Stimulated activated CD8-positive, alpha-beta memory T cell treated with anti-CD3 and anti-CD28 coated beads, Interleukin-2, amount 100 ng/mL, for 48 hours (primary cell): ENCODE measurements around the gene LTBP1.
"Not testable (repeated sequence)": the region's sequence is repeated elsewhere in the genome, so short reads cannot be mapped to it uniquely, and the experiment has no call there.

Experiments
- DNase-seq, 2 donors: peaks; one replicate each; pipeline ENCODE4 v3.0.0-alpha.2; 2020; ENCODE audit warnings: low read depth in 2 of 2

Gene LTBP1

GRCh38 chr2:33038799-33039198 is 92.0 kb downstream of the LTBP1 start:
- DNase-seq, result no peak

DNA sequence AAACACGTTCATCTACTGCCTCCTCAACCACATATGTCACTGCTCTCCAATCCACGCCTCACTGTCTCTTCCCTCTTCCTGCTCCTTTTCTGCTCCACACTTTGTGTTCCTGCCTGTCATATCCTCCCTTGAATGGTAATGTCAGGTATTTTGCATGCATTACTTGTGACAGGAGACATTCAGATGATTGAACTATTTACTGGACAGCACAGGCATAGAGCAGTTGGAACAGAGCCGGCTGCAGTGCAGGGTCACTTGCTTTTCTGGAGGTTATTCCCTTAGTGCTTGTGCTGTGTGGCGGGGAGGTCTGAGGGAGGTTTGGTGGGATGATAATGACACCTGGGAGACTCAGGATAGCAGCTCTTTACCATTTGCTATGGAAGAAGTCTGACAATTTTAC is 93.8 kb downstream of the LTBP1 start:
- no peak for DNase-seq

DNA sequence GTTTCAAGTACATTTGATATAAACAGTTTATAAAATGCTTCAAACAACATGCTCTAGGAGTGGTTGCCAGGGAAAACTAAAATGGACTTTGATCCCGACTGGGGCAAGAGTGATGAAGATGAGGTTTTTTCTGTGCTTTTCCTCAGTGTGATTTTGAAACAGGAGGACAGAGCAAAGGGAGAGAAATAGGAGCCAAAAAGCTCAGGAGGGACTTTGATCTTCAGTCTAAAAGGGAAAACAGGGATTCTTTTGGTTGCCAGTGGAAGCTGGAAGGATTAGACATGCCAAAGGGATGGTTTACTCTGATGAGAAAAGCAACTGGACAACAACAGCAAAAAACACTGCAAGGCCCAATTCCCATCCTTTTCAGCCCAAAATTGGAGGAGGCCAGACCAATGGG is 95.5 kb downstream of the LTBP1 start:
- no peak for DNase-seq

DNA sequence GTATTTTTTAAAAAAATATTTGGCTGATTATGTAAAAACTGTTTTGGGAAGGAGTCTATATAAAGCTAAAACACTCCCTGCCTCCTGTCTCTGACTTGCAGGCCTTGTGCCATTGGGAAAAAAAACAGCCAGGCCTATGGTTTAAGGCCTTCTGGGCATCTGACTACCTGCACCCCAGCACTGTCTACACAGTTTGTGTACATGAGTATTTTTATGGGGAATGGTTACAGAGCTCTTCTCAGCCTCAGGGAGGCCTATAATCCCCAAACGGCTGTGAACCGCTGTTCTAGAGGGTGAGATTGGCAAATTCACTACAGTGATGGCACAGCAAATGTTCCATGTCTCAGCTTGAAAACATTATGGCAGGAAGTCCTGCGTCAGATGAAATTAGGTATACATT is 96.1 kb downstream of the LTBP1 start:
- no peak for DNase-seq

- no peak for DNase-seq
Observed at GRCh38 chr2:33047939-33048338, 101.2 kb downstream of the LTBP1 start.

DNA sequence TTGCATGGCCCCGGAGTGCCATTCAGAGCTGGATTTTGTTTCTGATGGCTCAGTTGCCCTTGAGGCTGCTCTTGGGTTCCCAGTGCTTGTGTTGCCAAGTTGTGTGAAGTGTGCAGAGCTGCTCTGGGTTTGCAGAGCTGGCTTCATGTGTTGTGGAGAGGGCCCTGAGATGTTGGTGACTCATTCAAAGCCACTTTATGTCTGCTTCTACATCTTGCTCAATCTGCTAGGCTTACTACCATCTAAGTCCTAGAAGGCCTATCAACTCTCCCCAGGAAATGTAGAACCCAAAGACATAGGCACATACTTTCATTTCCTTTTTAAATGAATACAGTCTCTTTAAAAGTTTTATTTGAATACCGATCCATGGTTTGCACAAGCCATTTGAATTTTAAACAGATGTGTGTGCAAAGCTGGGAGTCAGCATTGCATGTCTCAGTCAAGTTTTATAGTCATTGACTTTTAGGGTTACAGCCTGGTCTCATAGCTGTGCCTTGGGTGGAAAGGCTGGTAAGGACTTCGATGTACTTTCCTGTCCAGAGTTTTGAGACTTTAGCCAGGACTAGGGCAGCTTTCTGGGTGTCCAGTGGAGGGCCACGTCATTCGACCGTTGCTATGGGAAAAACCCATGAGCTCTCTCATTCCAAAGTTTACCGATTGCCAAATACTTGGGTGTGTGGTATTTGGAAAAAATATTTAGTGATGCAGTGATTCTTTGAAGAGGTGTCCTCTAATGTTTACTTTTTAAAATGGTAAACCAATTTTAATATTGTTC is 105.0 kb downstream of the LTBP1 start:
- DNase-seq, result no peak

DNA sequence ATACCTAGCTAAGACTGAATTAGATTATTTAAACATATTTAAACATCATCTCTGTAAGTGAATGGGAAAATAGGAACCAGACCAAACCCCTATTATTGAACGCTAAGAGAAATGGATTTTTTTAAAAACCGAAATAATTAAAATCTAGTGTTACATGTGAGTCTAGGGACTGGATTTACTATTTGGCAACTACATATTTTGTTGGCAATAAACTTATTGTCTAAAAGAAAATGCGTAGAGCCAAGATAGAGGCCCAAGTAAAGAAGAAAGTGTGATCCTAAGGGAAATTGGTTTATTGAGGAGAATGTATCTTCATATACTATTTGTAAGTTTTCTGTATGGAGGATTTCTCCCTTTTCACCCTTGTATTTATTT is 105.6 kb downstream of the LTBP1 start:
- no peak for DNase-seq

DNA sequence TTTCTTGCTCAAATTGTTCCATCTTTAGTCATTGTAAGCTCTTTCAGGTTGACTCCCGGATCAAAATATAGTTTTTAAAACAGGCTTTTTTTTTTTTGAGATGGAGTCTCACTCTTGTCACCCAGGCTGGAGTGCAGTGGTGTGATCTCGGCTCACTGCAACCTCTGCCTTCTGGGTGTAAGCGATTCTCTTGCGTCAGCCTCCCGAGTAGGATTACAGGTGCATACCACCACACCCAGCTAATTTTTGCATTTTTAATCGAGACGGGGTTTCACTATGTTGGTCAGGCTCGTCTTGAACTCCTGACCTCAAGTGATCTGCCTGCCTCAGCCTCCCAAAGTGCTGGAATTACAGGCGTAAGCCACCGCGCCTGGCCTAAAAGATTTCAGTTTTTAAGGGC is 106.0 kb downstream of the LTBP1 start:
- not testable (repeated sequence) for DNase-seq

DNA sequence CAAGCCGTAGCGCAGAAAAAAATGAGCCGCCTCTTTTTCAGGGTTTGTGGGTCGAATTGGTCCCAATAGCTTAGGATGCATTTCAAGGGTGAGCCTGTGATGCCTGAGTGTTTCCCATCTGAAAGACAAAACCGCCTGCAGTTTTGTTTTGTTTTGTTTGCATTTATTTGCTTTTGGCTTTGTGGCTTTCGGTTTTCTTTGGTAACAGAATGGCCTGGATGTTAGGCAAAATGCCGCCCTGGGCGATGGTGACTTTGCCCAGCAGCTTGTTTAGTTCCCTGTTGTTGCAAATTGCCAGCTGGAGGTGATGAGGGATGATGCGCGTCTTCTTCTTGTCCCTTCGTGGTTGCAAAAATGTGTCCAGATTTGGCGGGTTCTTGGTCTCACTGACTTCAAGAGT is 109.4 kb downstream of the LTBP1 start:
- no peak for DNase-seq

DNA sequence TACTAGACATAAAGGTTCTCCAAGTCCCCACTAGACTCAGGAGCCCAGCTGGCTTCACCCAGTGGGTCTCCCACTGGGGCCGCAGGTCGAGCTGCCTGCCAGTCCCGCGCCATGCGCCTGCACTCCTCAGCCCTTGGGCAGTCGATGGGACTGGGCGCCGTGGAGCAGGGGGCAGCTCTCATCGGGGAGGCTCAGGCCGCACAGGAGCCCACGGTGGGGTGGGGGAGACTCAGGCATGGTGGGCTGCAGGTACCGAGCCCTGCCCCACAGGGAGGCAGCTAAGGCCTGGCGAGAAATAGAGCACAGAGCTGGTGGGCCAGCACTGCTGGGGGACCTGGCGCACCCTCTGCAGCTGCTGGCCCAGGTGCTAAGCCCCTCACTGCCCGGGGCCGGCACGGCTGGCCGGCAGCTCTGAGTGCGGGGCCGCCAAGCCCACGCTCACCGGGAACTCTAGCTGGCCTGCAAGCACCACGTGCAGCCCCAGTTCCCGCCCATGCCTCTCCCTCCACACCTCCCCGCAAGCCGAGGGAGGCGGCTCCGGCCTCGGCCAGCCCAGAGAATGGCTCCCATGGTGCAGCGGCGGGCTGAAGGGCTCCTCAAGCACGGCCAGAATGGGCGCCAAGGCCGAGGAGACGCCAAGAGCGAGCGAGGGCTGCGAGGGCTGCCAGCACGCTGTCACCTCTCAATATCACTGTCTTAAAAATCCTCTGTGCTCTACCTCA is 110.7 kb downstream of the LTBP1 start:
- DNase-seq, result not testable (repeated sequence)

DNA sequence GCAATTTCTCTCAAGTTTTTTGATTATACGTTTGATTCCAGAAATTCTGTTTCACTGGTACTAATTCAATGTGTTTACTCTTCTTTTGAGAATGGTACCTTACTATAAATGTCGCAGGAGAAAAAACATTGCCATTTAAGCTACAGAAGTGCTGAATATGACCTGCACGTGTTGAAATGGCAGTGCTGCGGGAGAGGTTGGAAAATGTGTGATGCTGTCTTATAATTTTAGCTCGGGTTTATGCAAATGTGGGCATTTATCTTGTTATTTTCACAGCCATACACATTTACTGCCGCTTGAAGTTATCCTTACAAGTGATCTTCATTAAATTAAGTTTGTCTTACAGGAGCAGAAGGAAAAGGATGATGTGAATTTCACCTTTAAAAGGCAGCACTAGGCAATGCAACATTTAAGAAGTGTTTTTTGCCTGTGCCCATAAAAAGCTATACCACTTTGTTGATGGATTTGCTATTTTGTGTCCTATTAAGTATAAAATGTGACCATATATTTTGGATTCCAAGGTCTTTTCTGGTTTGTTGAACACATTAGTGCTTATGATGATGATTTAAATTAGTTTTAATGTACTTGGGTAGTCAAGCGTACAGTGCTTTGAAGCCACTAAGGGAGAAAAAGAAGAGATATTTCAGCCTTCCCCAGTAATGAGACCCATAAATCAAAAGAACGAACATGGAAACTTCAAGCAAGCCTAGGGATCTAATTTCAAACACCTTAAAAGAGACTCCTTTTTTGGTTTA is 112.1 kb downstream of the LTBP1 start:
- DNase-seq, result no peak

DNA sequence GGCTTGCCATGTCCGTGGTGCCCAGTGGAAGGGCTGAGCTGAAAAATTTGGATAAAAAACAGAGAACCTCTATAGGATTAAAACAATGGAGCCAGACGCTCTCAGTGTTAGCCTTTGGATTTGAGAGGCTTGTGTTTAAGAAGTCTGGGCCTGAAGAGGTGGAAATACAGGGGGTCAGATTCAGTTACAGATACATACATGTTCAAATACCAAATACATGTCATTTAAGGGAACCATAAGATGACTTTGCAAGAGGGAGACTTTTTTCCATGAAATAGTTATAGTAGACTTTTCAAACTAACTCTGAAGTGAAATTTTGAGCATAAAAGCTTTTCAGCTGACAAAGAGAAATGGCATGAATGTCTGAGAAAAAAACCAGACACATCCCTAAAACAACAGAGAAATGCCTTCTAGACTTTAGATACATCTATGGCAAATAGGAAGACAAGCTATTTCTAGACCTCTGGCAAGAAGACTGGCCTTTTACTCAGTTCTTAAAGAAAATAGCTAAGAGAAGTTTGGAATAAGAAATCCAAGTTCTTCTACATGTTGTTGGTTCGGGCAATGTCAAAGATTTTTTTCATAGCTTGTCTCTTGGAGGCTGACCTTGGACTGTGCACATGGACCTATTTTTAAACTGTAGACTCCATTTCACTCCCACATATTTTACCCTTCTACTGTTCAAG is 112.9 kb downstream of the LTBP1 start:
- no peak for DNase-seq

- no peak for DNase-seq
Observed at GRCh38 chr2:33060405-33060804, 113.7 kb downstream of the LTBP1 start.

GRCh38 chr2:33062665-33063250 is 116.0 kb downstream of the LTBP1 start:
- DNase-seq, result no peak

DNA sequence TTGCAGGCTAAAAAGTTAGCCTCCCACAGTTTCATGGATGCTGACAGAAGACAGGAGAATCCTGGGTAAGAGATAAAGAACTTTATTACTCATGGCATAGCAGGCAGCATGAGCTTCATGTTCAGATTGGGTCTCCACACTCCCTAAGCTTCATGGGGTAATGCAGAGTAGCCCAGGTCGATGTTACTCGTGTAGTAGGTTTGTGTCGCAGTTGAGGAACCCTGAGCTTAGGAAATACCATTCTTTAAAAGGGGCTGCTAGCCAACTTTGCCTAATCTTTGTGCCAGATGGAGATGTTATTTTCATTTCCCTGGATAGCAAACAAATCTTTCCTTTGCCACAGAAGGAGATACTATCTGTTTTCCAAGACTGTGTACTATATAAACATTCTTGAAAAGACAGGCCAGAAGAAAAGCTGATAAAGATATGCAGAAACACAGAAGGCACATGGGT is 117.6 kb downstream of the LTBP1 start:
- DNase-seq, result no peak

GRCh38 chr2:33067598-33067997 is 120.8 kb downstream of the LTBP1 start:
- no peak for DNase-seq

DNA sequence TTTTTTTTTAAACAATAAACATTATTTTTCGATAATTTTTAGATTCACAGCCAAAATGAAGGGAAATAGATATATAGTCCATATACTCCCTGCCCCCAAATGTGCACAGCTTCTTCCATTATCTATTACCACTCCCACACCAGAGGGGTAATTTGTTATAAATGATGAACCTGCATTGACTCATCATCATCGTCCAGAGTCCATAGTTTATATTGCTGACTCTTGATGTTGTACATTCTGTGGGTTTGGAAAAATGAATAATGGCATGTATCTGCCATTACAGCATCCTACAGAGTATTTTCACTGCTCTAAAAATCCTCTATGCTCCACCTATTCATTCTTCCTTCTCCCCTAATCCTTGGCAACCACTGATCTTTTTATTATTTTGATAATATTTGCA is 121.5 kb downstream of the LTBP1 start:
- no peak for DNase-seq

DNA sequence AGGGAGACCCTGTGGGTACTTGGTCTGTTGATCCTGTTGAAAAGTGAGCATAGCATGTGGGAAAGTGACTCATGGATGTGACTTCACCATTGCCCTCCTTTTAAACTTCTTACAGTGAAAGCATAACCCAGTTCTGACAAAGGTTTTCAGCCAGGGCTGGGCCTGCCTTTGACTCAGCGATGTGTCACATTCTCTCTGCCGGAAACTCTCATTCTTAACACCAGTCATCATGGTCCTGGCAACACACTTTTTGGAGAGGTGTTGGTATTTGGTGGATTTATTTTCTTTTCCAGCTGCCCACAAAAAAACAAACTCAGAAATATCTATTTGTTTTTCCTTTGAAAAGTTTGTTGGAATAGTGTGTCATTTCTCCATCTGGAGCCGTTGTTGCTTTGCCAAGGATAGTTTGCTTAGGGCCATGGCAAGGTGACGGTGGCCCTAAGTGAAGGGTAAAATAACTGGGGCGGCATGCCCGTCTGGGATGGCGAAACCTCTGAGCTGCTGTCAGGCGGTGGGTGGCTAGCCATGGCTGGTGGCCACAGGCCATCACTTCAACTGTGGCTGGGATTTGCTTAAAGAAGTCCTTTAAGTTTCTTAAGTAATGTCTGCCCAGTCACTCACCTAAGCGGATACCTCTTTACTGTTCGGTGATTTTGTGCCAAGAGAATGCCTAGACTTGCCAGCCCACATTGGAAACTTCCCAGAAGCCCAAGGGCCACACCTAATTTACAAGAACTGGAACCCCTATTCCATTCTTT is 123.3 kb downstream of the LTBP1 start:
- peak; percentile 17 to 32 for DNase-seq

DNA sequence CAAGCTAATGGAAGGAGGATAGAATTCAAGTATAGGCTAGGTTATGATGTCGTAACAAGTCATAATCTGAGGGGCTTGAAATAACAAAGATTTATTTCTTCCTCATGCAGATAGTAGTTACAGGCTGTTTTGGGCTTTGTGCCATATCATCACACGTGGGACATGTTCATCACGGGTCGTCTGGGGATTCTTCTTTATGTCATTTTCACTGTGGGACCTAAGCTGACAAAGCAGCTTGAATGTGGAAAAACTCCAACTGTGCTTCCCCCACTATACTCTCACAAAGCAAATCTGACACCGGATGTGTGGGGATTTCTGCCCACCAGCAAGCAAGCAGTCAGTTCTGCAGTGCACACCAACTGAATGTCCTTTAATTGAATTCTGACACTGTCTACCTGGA is 124.8 kb downstream of the LTBP1 start:
- no peak for DNase-seq

GRCh38 chr2:33072614-33073013 is 125.9 kb downstream of the LTBP1 start:
- no peak for DNase-seq

DNA sequence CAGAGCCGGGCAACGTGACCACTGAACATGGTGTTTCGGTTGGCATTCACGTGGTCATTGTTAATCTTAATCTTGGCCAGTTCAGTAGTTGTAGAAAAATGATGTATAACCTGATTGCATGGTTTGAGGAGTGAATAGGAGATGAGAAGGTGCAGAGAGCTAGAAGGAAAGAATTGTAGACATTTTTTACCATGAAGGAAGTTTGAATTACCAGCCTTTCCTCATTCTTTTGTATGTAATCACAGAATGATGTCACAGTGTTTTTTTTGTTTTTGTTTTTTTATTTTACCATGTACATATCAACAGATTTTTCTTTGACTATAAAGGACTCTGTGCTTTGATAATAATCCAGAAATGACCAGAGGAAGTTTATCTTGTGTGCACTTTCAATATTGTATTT is 126.3 kb downstream of the LTBP1 start:
- no peak for DNase-seq
